ENCODE measurements around the gene ZNF277.

ZNF277 gene

GRCh38 chr7:112296432-112296831, 89.9 kb downstream of the ZNF277 start:
- TF ChIP-seq ESRRG (CRISPR knock-in tag; IDR thresholded peaks at IDR 0.05) (no peak), ZNF565 (CRISPR knock-in tag; conservative IDR thresholded peaks at IDR 0.05; ENCODE audit: low read depth) (no peak), BACH2 (CRISPR knock-in tag; IDR thresholded peaks at IDR 0.05; ENCODE audit: borderline replicate concordance) (no peak), ZFP30 (CRISPR knock-in tag; IDR thresholded peaks at IDR 0.05) (no peak), TCF4 (CRISPR knock-in tag; IDR thresholded peaks at IDR 0.05; ENCODE audit: borderline replicate concordance) (no peak)
- TF ChIP-seq, protein P1, sequence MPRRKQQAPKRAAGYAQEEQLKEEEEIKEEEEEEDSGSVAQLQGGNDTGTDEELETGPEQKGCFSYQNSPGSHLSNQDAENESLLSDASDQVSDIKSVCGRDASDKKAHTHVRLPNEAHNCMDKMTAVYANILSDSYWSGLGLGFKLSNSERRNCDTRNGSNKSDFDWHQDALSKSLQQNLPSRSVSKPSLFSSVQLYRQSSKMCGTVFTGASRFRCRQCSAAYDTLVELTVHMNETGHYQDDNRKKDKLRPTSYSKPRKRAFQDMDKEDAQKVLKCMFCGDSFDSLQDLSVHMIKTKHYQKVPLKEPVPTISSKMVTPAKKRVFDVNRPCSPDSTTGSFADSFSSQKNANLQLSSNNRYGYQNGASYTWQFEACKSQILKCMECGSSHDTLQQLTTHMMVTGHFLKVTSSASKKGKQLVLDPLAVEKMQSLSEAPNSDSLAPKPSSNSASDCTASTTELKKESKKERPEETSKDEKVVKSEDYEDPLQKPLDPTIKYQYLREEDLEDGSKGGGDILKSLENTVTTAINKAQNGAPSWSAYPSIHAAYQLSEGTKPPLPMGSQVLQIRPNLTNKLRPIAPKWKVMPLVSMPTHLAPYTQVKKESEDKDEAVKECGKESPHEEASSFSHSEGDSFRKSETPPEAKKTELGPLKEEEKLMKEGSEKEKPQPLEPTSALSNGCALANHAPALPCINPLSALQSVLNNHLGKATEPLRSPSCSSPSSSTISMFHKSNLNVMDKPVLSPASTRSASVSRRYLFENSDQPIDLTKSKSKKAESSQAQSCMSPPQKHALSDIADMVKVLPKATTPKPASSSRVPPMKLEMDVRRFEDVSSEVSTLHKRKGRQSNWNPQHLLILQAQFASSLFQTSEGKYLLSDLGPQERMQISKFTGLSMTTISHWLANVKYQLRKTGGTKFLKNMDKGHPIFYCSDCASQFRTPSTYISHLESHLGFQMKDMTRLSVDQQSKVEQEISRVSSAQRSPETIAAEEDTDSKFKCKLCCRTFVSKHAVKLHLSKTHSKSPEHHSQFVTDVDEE (CRISPR knock-in tag; IDR thresholded peaks at IDR 0.05) = no peak
- ATAC-seq = no peak

GRCh38 chr7:112297681-112298080, 91.2 kb downstream of the ZNF277 start:
- ATAC-seq = no peak

DNA sequence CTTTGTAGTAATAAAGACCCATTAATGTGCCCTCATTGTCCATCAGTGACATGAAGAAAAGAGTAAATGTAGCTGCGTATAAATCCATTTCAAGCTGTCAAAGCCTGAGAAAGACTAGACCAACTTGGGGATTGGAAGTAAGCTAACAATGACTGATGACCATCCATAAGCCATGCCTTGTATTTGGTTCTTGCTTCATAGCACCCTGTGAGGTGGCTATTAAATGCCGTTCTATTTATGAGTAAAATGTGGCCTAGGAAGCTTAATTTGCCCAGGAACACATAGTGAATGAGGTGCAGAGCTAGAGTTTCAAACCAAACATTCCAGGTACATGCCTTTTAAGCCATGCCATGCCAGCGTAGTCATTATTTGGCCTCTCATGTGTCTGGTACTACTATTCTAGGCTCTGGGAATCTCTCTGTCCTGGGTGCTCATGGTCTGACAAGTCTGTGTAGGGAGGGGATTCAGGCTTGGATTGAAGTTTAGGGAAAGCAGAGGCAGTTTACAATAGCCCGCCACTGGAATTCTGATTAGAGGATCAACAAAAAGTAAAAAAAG, 92.1 kb downstream of the ZNF277 start:
- no peak for TF ChIP-seq ZNF70 (CRISPR knock-in tag; IDR thresholded peaks at IDR 0.05)
- TF ChIP-seq ZNF8 (CRISPR knock-in tag; IDR thresholded peaks at IDR 0.05) = no peak
- no peak for TF ChIP-seq ISL1 (CRISPR knock-in tag; IDR thresholded peaks at IDR 0.05)
- TF ChIP-seq RARB (CRISPR knock-in tag; IDR thresholded peaks at IDR 0.05) = no peak
- TF ChIP-seq ZFP30 (CRISPR knock-in tag; IDR thresholded peaks at IDR 0.05) = no peak
- TF ChIP-seq CSRNP3 (CRISPR knock-in tag; IDR thresholded peaks at IDR 0.05) = no peak
- TF ChIP-seq GLIS3 (CRISPR knock-in tag; IDR thresholded peaks at IDR 0.05) = no peak
- no peak for TF ChIP-seq TCF4 (CRISPR knock-in tag; IDR thresholded peaks at IDR 0.05; ENCODE audit: borderline replicate concordance)
- no peak for TF ChIP-seq PPARA (CRISPR knock-in tag; IDR thresholded peaks at IDR 0.05; ENCODE audit: borderline replicate concordance)
- TF ChIP-seq ZNF565 (CRISPR knock-in tag; conservative IDR thresholded peaks at IDR 0.05; ENCODE audit: low read depth) = no peak
- TF ChIP-seq, protein P1 (CRISPR knock-in tag; IDR thresholded peaks at IDR 0.05) = no peak
- no peak for TF ChIP-seq ARNTL (CRISPR knock-in tag; IDR thresholded peaks at IDR 0.05; ENCODE audit: borderline replicate concordance, low read depth)
- no peak for TF ChIP-seq SNAI2 (CRISPR knock-in tag; IDR thresholded peaks at IDR 0.05)
- no peak for TF ChIP-seq CSDC2 (CRISPR knock-in tag; IDR thresholded peaks at IDR 0.05)
- TF ChIP-seq TOX (CRISPR knock-in tag; IDR thresholded peaks at IDR 0.05; ENCODE audit: borderline replicate concordance) = no peak
- TF ChIP-seq BACH2 (CRISPR knock-in tag; IDR thresholded peaks at IDR 0.05; ENCODE audit: borderline replicate concordance) = no peak
- TF ChIP-seq, protein P2, sequence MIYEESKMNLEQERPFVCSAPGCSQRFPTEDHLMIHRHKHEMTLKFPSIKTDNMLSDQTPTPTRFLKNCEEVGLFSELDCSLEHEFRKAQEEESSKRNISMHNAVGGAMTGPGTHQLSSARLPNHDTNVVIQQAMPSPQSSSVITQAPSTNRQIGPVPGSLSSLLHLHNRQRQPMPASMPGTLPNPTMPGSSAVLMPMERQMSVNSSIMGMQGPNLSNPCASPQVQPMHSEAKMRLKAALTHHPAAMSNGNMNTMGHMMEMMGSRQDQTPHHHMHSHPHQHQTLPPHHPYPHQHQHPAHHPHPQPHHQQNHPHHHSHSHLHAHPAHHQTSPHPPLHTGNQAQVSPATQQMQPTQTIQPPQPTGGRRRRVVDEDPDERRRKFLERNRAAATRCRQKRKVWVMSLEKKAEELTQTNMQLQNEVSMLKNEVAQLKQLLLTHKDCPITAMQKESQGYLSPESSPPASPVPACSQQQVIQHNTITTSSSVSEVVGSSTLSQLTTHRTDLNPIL (CRISPR knock-in tag; IDR thresholded peaks at IDR 0.05; ENCODE audit: low read depth) = no peak
- TF ChIP-seq OSR1 (CRISPR knock-in tag; IDR thresholded peaks at IDR 0.05) = no peak
- no peak for ATAC-seq

More at GRCh38 chr7:112297681-112298080, 91.2 kb downstream of the ZNF277 start:
- no peak for TF ChIP-seq CSDC2 (CRISPR knock-in tag; IDR thresholded peaks at IDR 0.05)

DNA sequence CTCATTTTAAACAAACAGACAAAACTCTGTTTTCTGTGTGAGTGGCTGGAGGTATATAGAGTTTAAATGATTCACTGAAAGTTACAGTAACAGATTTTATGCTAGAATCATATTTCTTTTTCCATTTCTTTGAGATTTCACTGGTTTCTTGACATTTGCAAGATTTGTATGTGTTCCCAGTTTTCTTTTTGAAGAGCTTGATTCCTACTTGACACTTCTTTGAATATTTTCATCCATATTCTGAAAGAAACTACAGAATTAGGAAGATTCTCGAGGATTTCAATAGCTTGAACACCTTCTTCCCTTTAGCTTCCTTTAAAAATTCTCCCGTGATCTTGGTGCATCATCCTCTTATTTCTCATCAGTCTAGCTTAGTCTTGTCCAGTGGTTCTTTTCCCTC, 93.6 kb downstream of the ZNF277 start:
- no peak for ATAC-seq
- TF ChIP-seq POU6F1 (CRISPR knock-in tag; IDR thresholded peaks at IDR 0.05; ENCODE audit: borderline replicate concordance, low read depth) (no peak), ISL1 (CRISPR knock-in tag; IDR thresholded peaks at IDR 0.05) (no peak)

Data from SK-N-SH treated with all-trans-retinoic acid at 6 μM for 48 hours (cell line).